B cell (primary cell): Measurements from ENCODE around the gene TK2. TPM values are rescaled to one million over a fixed set of nuclear protein-coding genes. Genes with fewer than 3 reads are reported as not detected.

Experiments
- ATAC-seq: fragments of 200-7000 bp; cut with Tn5 transposase; one replicate; pipeline ENCODE4 v1.10.0; 2021; ENCODE audit warnings: low read depth, mild to moderate bottlenecking, moderate number of reproducible peaks, moderate library complexity
- CTCF ChIA-PET: fragments of 350-600 bp; sonication (Branson Sonifier 250); formaldehyde crosslinking; loops from one replicate; lab custom pipeline; 2021; ENCODE audit warnings: antibody characterized with exemption, inconsistent platforms; lab: Charles Lee
- POLR2A ChIA-PET: fragments of 350-600 bp; sonication (Branson Sonifier 250); formaldehyde crosslinking; loops from one replicate; lab custom pipeline; 2021; ENCODE audit warnings: antibody characterized with exemption; lab: Charles Lee
- DNase-seq: peaks from one replicate; pipeline ENCODE4 v3.0.0; 2013
- H2AFZ ChIP-seq: 2 replicates; pipeline ENCODE4 v1.6.1; 2012; ENCODE audit warnings: mild to moderate bottlenecking, low read depth, low read length; ENCODE audit not compliant: insufficient read depth, poor library complexity, severe bottlenecking
- H3K27ac ChIP-seq, 2 donors: 1 replicate in 1 of 2; 2 replicates in 1 of 2; pipeline ENCODE4 v1.5.1; 2012 to 2013; ENCODE audit warnings: low read length in 2 of 2, mild to moderate bottlenecking in 2 of 2, moderate library complexity in 1 of 2
- H3K27me3 ChIP-seq, 4 experiments: fragments of 200-600 bp in 1 of 4; sonication (generic) in 1 of 4; replicated peaks in 1 of 4; 1 replicate in 2 of 4; 2 replicates in 2 of 4; pipeline versions ENCODE4 v1.6.1 to v1.7.0; 2013 to 2016; ENCODE audit warnings: low read length in 3 of 4, mild to moderate bottlenecking in 2 of 4, mixed read lengths in 1 of 4, moderate library complexity in 1 of 4; ENCODE audit not compliant: insufficient read depth in 4 of 4, control insufficient read depth in 3 of 4; ENCODE audit errors: control extremely low read depth in 1 of 4
- H3K36me3 ChIP-seq, 2 experiments: replicated peaks in 1 of 2; 1 replicate in 1 of 2; 2 replicates in 1 of 2; pipeline versions ENCODE4 v1.6.1 to v1.7.1; 2013; ENCODE audit warnings: low read length in 1 of 2; ENCODE audit not compliant: insufficient read depth in 2 of 2, control insufficient read depth in 1 of 2; ENCODE audit errors: control extremely low read depth in 1 of 2, extremely low read depth in 1 of 2
- H3K4me1 ChIP-seq, 2 donors: fragments of 200-600 bp in 1 of 2; sonication (generic) in 1 of 2; 1 replicate in 1 of 2; 2 replicates in 1 of 2; pipeline versions ENCODE4 v1.5.1 to v1.6.1; 2013 to 2017; ENCODE audit warnings: low read length in 2 of 2; ENCODE audit not compliant: control insufficient read depth in 2 of 2, insufficient read depth in 2 of 2
- H3K4me2 ChIP-seq: replicated peaks from 2 replicates; pipeline ENCODE3; 2012; ENCODE audit warnings: mild to moderate bottlenecking, low read depth, low read length; ENCODE audit not compliant: poor library complexity, severe bottlenecking
- H3K4me3 ChIP-seq, 5 experiments: fragments of 200-600 bp in 1 of 5; sonication (generic) in 1 of 5; 1 replicate in 3 of 5; 2 replicates in 2 of 5; pipeline versions ENCODE4 v1.5.1 to v1.7.0; 2011 to 2016; ENCODE audit warnings: low read length in 4 of 5, mild to moderate bottlenecking in 4 of 5, low read depth in 2 of 5, control low read depth in 1 of 5, moderate library complexity in 1 of 5; ENCODE audit not compliant: insufficient read depth in 1 of 5; ENCODE audit errors: control extremely low read depth in 1 of 5, extremely low read depth in 1 of 5
- H3K79me2 ChIP-seq: fragments of 200-600 bp; sonication (generic); one replicate; pipeline ENCODE4 v1.6.0; 2016; ENCODE audit warnings: low read length; ENCODE audit not compliant: control insufficient read depth, insufficient read depth
- H3K9ac ChIP-seq: fragments of 200-600 bp; sonication (generic); 2 replicates; pipeline ENCODE4 v1.6.1; 2017; ENCODE audit warnings: mild to moderate bottlenecking, low read length, moderate library complexity
- H3K9me3 ChIP-seq, 3 donors: one replicate each; pipeline versions ENCODE4 v1.6.1 to v1.7.1; 2013; ENCODE audit warnings: low read length in 2 of 3; ENCODE audit not compliant: control insufficient read depth in 2 of 3, insufficient read depth in 1 of 3; ENCODE audit errors: control extremely low read depth in 1 of 3
- H4K20me1 ChIP-seq: 2 replicates; pipeline ENCODE4 v1.6.0; 2012; ENCODE audit warnings: mild to moderate bottlenecking, low read length; ENCODE audit not compliant: insufficient read depth, control insufficient read depth, poor library complexity, severe bottlenecking
- H3K27ac Mint-ChIP-seq: one replicate; pipeline ENCODE4 v1.8.0; 2021; ENCODE audit warnings: mixed read lengths
- H3K27me3 Mint-ChIP-seq: one replicate; pipeline ENCODE4 v1.8.0; 2021; ENCODE audit warnings: mixed read lengths
- H3K4me1 Mint-ChIP-seq: one replicate; pipeline ENCODE4 v1.8.0; 2021; ENCODE audit warnings: mixed read lengths
- H3K4me3 Mint-ChIP-seq: one replicate; pipeline ENCODE4 v1.8.0; 2021; ENCODE audit warnings: mixed read lengths
- H3K9me3 Mint-ChIP-seq: one replicate; pipeline ENCODE4 v1.8.0; 2022; ENCODE audit warnings: mixed read lengths; ENCODE audit not compliant: insufficient read depth
- EZH2 ChIP-seq: IDR thresholded peaks from 2 replicates; pipeline ENCODE4 v1.6.1; 2012; ENCODE audit warnings: borderline replicate concordance, low read depth, mild to moderate bottlenecking, moderate library complexity, low read length; ENCODE audit not compliant: insufficient read depth, poor library complexity, severe bottlenecking
- WGBS: methylation state at CpG from one replicate; pipeline ENCODE4 v1.1.5; 2013; ENCODE audit warnings: missing lambda C conversion rate; ENCODE audit not compliant: insufficient coverage; 5-methylcytosine and 5-hydroxymethylcytosine counted together
- intact Hi-C: fragments of 100-400 bp; cut with micrococcal nuclease; formaldehyde crosslinking; loops from one replicate; pipeline ENCODE4 v1.10.0; 2022
- polyA plus RNA-seq: library from polyadenylated mRNA; depleted of rRNA; stranded (reverse); fragments of >200 nt; gene quantifications from 2 replicates; pipeline ENCODE4 v1.2.3, GENCODE V29; 2012
- total RNA-seq, 2 donors: library from RNA; stranded (reverse); fragments of 120-200 nt in 1 of 2; gene quantifications; 1 replicate in 1 of 2; 2 replicates in 1 of 2; pipeline versions ENCODE4 v1.2.3 to v1.2.4, GENCODE V29; 2013 to 2022
- TF ChIP-seq, protein P1 (sequence below): fragments of 200-600 bp; IDR thresholded peaks from one replicate; pipeline ENCODE4 v1.8.0; 2022; ENCODE audit warnings: antibody characterized with exemption, mild to moderate bottlenecking

The TK2 gene
- total and polyA plus RNA-seq, 2 donors (not counting 1 experiment from before 2014, with no cell fraction given) = 2.9 to 9.7 TPM

DNA sequence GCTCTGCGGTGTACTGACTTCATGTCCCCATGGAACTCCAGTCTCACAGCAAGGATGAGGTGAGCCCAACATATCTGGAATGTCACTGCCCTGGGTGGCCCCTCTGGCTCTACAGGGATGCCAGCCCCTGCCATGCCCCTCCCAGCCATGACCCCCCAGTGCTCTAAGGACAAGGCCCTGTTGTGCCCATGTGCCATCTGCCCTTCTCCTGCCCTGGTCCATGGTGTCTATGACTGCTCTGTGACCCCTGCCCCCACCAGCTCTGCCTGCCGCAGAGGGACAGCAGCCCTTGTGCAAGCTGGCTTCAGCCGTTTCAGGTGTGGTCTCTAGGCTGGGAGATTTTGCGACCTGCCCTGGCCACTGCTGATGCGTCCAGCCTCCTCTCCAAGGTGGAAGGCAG lies 40.3 kb downstream of the TK2 start:
- Histone ChIP-seq H3K4me2 (no peak overlapping the region), H3K36me3 (no peaks in the 10 kb centered on the region), H4K20me1 (no peaks in the 10 kb centered on the region), H2AFZ (no peak overlapping the region), H3K79me2 (no peaks in the 10 kb centered on the region), H3K27me3 (peaks cover 0 to 3% (median 0%) of the 10 kb centered on the region in 4 experiments), H3K4me1 (peaks cover 0 to 9% of the 10 kb centered on the region in 2 donors), H3K4me3 (no peak overlapping the region), H3K9me3 (no peaks in the 10 kb centered on the region), H3K9ac (no peak overlapping the region), H3K27ac (no peak overlapping the region)
- intact Hi-C loops = no loop called here
- POLR2A ChIA-PET = no interaction called here
- H3K4me3 Mint-ChIP-seq = no peak overlapping the region
- no peak overlapping the region for H3K27ac Mint-ChIP-seq
- CTCF ChIA-PET = interaction anchor here (0.9 to 3.1 kb wide), 7 partner anchors 27 to 80 kb away, joined by 3 to 15 read pairs (median 3); partner anchors contain the start of gene CKLF
- no peak for ATAC-seq
- TF ChIP-seq, protein P1, sequence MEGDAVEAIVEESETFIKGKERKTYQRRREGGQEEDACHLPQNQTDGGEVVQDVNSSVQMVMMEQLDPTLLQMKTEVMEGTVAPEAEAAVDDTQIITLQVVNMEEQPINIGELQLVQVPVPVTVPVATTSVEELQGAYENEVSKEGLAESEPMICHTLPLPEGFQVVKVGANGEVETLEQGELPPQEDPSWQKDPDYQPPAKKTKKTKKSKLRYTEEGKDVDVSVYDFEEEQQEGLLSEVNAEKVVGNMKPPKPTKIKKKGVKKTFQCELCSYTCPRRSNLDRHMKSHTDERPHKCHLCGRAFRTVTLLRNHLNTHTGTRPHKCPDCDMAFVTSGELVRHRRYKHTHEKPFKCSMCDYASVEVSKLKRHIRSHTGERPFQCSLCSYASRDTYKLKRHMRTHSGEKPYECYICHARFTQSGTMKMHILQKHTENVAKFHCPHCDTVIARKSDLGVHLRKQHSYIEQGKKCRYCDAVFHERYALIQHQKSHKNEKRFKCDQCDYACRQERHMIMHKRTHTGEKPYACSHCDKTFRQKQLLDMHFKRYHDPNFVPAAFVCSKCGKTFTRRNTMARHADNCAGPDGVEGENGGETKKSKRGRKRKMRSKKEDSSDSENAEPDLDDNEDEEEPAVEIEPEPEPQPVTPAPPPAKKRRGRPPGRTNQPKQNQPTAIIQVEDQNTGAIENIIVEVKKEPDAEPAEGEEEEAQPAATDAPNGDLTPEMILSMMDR = no peak
- TF ChIP-seq EZH2 = no peak
- peaks cover 3% of the 10 kb centered on the region for H3K27me3 Mint-ChIP-seq
- no peaks in the 10 kb centered on the region for H3K9me3 Mint-ChIP-seq
- WGBS = 100% methylated on average over 5 of the region's 5 CpGs
- DNase-seq = no peak
- H3K4me1 Mint-ChIP-seq = peaks cover 20% of the 10 kb centered on the region

DNA sequence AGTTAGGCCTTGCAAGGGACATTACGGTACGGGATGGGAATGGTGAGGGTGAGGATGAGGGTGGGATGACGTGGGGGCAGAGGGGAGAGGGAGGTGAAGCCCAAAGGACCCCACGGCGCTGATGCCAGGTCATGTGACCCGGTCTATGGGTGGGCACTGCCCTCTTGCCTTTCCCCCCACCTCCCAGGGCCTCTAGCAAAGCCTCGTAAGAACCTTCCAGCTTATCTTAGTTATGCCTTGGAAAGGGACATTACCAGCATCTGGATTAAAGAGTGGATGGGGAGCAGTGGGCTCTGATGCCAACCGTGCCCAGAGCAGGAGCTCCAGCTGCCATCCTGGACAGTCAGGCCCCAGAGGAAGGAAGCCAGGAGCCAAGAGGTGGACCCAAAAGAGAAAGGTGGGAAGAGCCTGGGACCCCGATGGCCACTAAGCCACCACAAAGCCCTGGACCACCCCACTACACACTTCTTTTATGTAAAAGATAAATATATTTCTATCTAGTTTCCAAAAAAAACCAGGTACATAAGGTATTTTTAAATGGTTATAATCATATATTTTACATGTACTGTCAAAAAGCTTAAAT lies 40.9 kb downstream of the TK2 start:
- Histone ChIP-seq H3K36me3 (no peaks in the 10 kb centered on the region), H3K27ac (no peak overlapping the region), H3K9me3 (no peaks in the 10 kb centered on the region), H3K4me3 (no peak overlapping the region), H3K27me3 (peaks cover 0 to 3% (median 0%) of the 10 kb centered on the region in 4 experiments), H3K4me1 (peaks cover 0 to 9% of the 10 kb centered on the region in 2 donors), H2AFZ (no peak overlapping the region), H3K9ac (no peak overlapping the region), H4K20me1 (no peaks in the 10 kb centered on the region), H3K79me2 (no peaks in the 10 kb centered on the region), H3K4me2 (no peak overlapping the region)
- Mint-ChIP-seq H3K4me3 (peak overlapping the region; percentile 23), H3K9me3 (no peaks in the 10 kb centered on the region), H3K27ac (peak overlapping the region; percentile 55), H3K27me3 (peaks cover 3% of the 10 kb centered on the region), H3K4me1 (peaks cover 20% of the 10 kb centered on the region)
- POLR2A ChIA-PET = no interaction called here
- CTCF ChIA-PET = interaction anchor here (1.0 to 2.4 kb wide), 6 partner anchors 17 to 80 kb away, joined by 3 to 8 read pairs (median 4); no protein-coding TSS in a partner anchor
- ATAC-seq (no peak), DNase-seq (no peak)
- TF ChIP-seq, protein P1 = no peak
- 83% methylated on average over 6 of the region's 9 CpGs for WGBS
- intact Hi-C loops = no loop called here
